Choroid plexus epithelial cell (primary cell): Measurements from ENCODE around the gene SYT8.

Source experiments
- DNase-seq: peaks from one replicate; pipeline ENCODE4 v3.0.0-alpha.2; 2010; ENCODE audit warnings: low read depth
- H3K4me3 ChIP-seq: 2 replicates; pipeline ENCODE4 v1.5.1; 2011; ENCODE audit warnings: low read depth, mild to moderate bottlenecking, control low read depth, low read length, moderate library complexity
- CTCF ChIP-seq: conservative IDR thresholded peaks from 2 replicates; pipeline ENCODE4 v1.5.1; 2011; ENCODE audit warnings: low read depth, mild to moderate bottlenecking, control low read depth, inconsistent platforms, low read length, moderate library complexity

The SYT8 gene

GRCh38 chr11:1843796-1844195 is 9.0 kb downstream of the SYT8 start:
- no peak overlapping the region for H3K4me3 ChIP-seq
- no peak for TF ChIP-seq CTCF
- no peak for DNase-seq

- DNase-seq: peak; percentile 31
- no peak overlapping the region for H3K4me3 ChIP-seq
- TF ChIP-seq CTCF: no peak
These were observed 9.7 kb downstream of the SYT8 start for GRCh38 chr11:1844221-1845094.

GRCh38 chr11:1845095-1845429 is 10.3 kb downstream of the SYT8 start:
- H3K4me3 ChIP-seq: no peak overlapping the region
- no peak for TF ChIP-seq CTCF

GRCh38 chr11:1845561-1846452 is 11.0 kb downstream of the SYT8 start:
- no peak overlapping the region for H3K4me3 ChIP-seq
- TF ChIP-seq CTCF: no peak
- DNase-seq: no peak

More at GRCh38 chr11:1845095-1845429, 10.3 kb downstream of the SYT8 start:
- DNase-seq: no peak

- no peak overlapping the region for H3K4me3 ChIP-seq
- DNase-seq: no peak
- TF ChIP-seq CTCF: no peak
These were observed 11.7 kb downstream of the SYT8 start for GRCh38 chr11:1846453-1846932.

GRCh38 chr11:1847006-1847735 is 12.4 kb downstream of the SYT8 start:
- DNase-seq: no peak
- H3K4me3 ChIP-seq: no peak overlapping the region
- TF ChIP-seq CTCF: no peak
